ENCODE results near the gene FLNA.

- TF ChIP-seq CTCF (IDR thresholded peaks at IDR 0.05) (no peak), POLR2A (IDR thresholded peaks at IDR 0.05) (no peak)
Measured at GRCh38 chrX:154307202-154307601, 67.2 kb downstream of the FLNA start.

Data from testis (tissue), 2 donors.